Hypothalamus (tissue), 51 donors: ENCODE measurements around the gene NSDHL.
"Not testable (repeated sequence)": the region's sequence is repeated elsewhere in the genome, so short reads cannot be mapped to it uniquely, and the experiment has no call there.

Experiments used
- DNase-seq, 51 donors: peaks; one replicate each; lab custom pipeline; 2025; lab: John Stamatoyannopoulos, UW

NSDHL gene

DNA sequence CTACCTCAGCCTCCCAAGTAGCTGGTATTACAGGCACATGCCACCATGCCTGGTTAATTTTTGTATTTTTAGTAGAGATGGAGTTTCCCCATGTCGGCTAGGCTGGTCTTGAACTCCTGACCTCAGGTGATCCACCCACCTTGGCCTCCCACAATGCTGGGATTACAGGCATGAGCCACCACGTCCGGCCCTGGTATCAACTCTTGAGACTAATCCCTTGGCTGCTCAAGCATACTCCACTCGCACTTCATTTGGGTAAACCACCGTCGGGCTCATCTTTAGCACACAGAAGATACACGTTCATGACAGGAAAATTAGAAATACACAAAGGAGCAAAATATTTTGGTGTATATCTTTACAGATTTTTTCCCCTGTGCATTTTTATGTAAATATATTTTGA, 79.2 kb downstream of the NSDHL start:
- not testable (repeated sequence) for DNase-seq

DNA sequence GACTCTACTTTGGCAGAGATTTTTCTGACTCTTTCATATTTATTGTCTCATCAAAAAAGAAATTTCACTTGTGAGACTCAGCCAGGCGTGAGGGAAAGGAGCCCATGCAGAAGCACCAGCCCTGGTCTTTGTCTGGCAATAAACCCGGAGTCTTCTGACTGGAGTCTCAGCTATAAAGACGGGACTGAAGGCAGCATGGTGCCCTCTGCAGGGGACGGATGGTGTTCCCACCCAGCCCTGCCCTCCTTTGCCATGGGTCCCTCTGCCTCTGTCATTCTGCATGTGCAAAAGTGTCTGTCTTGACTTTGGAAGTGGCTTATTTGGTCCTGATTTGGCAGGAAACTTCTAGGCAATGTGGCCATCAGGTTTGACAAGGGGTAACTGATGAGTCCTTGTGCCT, 81.2 kb downstream of the NSDHL start:
- DNase-seq: no peak

DNA sequence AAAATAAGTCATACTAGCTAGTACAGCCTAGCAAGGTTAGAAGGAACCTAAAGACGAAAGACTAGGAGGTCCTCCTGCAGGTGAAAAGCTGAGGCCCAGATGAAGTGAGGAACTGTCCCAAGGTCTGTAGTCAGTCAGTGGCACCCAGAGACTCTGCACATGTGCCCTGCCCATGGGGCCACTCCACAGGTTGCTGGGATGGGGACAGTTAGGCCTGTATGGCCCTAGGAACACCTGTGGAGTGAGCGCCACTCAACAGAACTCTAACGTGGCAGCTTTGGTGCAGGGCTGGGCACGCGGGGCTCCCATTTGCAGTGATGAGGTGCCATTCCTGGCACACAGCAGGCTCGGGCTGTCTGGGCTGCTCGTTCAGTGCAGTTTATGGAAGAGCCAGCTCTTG, 81.8 kb downstream of the NSDHL start:
- DNase-seq: no peak

DNA sequence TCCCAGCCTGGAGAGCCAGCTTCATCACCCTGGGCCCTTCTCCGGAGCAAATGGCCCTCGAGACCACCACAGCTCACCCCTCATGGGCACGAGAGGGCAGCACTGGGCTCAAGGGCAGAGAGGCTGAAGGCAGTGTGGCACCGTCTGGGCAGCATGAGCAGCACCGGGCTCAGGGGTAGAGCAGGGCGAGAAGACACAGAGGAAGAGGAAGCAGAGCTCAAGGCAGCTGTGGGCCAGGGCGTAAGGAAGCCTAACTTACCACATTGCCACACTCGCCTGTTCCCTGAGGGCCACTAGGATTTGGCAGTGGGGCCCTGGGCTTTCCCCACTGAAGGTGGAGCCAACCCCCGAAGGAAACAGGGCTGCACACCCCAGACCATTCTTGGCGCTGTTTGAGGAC, 82.5 kb downstream of the NSDHL start:
- no peak for DNase-seq

DNA sequence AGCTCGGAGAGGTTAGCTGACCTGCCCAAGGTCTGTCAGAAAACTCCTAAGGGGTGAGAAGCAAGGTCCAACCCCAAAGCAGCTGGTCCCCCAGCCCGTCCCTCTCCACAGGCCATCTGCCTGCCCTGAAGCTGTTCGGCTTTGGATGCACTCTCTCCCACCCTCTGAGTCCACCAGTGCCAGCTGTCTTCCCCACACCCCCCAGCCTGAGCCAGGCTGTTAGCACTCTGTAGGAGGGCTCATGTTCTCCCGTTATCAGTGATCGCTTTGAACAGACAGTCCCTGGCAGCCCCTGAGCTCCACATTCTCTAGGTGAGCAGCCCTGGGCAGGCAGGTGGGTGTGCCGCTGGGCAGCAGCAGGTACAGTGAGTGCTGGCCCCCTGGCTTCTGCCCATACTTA, 83.0 kb downstream of the NSDHL start:
- DNase-seq: no peak

DNA sequence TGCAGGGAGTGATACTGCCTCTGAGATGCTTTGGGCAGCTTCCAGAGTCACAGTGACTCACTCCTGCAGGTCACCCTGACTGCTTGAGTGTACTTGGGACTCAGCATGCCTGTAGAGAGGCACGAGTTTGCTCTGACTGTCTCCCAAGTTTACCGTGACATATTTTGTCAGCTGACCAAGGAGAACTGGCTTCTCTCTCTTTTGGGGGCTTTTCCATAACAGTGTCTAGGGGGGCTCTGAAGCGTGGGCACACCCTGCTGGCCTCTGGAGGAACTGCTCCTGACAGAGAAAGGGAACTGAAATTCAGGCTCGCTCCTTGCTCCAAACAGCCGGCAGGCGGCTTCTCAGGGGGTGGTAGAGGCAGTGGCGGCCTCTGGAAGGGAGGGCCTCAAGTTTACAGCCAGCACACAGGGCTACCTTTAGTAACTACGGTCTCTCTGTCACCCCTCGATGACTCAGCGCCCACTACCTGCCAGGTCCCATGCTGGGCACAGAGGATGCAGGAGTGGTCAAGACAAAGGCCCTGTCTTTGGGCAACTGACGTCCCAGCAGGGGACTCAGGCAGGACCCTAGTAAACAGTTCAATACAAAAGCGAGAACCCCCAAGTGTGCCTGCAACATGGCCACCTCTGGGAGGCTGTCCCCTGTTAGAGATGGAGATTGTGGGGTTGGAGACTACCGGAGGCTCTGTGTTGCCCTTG, 84.8 kb downstream of the NSDHL start:
- peak in 7 of 51 donors; percentile 1 to 28 (median 7) for DNase-seq

DNA sequence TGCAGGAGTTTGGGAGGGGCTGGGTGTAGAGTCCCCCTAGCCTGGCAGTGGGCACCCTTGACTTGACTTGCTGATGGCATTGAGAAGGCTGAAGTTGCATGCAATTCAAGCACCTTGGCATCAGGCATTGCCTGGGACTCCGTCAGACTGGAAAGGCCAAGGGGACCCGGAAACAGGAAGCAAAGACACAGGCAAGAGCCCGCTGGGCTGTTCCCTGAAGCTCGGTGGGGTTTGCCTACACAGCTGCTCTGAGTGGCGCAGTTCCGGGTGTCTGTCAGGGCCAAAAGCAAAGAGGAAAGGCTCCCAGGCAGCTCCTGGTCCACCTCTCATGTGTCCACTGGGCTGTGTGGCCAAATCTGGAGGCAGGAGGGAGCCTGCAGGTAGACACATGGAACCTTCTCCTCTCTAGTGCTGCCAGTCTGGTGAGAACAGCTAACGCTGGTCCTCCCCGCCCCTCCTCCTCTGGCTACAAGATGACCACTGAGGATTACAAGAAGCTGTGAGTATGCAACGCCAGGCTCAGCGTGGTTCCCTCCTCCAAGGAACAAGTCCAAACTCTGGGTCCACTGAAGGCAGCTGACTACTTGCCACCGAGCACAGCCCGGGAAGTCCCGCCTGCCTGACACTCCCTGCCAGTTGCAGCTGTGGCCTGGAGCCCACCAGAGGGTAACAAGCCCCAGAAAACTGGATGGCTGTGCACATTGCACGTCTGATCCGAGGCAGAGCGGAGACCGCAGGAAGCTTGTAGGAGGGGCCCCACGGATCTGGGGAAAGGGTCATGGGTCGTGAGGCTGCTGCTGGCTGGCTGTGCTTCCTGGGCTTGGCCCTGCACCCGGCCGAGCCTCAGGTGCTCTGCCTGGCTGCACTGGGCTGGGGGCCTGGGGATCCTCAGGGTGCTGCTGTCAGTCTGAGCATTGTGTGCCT, 87.1 kb downstream of the NSDHL start:
- peak in 10 of 51 donors; percentile 2 to 20 (median 12) for DNase-seq

DNA sequence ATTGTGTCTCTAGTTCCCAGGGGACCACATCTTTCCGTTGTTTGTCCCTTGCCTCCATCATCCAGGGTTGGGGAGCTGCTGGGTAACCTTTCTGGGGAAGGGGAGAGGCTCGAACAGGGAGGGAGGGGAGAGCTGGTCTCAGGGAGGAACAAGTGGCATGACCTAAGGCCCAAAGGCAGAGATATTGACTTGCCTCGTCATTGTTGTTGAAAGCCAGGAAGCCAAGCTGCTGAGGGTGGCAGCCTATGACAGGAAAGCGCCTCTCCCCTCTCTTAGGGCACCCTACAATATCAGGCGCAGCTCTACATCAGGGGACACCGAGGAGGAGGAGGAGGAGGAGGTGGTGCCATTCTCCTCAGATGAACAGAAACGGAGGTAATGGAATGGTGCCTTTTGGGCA, 87.8 kb downstream of the NSDHL start:
- no peak for DNase-seq
